Measurements from ENCODE around the gene GNG11.

The GNG11 gene

DNA sequence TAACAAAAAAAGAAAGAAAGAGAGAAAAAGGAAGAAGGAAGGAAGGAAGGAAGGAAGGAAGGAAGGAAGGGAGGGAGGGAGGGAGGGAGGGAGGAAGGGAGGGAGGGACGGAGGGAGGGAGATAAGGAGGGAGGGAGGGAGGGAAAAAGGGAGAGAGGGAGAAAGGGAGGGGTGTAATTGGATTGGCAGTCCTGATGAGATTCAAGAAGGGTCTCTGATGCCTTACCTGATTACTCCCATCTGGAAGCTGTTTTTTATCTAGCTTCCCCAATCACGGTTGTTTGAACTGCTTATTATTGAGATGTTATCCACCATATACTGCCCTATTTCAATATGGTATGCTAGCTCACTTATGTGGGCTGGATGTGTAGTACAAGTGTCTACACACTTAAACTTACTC is 27.3 kb downstream of the GNG11 start:
- no peak for DNase-seq

DNA sequence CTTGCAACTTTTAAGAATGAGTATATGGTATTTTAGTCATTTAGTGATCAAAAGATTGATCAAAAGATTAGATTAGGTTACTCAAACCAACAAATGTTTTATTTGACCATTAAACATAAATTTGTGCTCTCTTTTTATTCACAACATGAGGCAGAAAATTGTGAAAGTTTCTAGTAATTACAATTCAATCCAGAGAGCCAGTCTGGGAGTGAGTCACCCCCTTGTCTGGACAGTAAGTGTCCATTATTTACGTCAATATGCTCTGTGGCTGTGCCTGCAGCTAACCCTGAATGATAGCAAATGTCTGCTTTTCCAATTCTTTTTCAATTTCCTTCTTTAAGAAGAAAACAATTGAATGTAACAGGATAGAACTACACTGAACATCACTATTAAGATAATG is 27.9 kb downstream of the GNG11 start:
- DNase-seq = no peak

DNA sequence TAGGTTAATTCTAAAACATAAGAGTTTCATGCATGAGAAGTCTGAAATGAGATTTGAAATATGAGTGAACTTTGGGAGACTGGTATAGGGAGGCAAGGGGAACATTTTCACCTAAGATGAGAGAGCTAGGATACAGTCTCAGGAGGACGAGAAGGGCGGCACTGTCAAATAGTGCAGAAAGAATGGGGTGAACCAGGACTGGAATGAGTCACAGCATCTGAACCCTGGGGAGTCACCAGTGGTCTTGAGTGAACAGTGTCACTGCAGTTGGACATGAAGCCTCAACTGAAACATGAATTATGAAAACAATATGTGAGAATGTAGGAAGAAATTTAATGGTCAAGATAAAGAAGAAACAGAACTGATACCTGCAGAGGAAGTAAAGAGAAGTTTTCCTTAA is 33.8 kb downstream of the GNG11 start:
- no peak for DNase-seq

DNA sequence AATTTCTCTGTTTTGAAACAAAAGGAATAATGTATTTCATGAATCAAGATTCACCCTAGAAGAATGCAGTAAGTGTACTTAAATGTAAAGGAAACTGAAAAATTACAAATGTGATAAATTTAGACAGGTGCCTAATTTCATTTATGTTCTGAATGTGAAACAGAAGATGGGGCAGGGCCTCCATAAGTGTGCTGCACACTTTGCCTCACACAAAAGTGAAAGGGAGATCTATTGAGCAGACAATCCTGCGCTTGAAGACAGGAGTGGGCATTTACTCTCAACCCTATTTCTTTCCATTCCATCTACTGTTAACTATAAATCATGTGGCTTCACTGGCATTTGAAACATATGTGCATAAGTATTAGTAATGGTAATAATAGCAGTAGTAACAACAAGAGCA is 36.2 kb downstream of the GNG11 start:
- no peak for DNase-seq

DNA sequence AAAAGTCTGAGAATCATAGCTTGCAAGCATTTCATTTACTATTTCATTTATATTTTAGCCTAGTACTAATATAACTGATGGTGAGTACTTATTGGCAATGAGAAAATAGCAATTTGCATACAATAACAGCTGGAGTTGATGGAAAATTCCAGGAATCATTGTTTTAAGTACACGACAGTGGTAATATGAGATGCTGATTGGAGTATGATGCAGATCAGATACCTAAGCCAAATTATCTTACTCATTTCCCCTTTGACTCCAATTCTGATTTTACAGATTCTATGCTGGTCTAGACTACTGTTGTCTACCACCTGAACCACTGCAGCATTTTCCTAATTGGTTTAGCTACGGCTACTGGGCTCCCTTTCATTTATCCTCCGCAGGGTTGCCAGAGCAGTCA is 36.7 kb downstream of the GNG11 start:
- no peak for DNase-seq

DNA sequence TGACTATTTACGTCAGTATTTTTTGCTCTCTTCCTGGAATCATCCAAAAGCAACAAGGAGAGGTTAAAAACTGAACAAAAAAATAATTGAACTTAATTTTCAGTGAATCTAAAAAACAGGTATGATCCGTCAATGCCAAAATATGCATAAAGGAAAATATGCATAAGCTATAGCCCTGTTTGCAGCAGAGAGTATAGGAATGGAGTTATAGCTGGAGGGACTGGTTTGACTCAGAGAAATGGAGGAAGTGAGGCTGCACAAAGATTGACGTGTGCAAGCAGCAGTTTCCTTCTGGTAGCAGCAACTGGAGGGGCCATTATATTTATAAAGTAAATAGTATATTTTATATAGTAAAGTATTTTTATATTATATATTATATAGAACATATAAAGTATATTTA is 37.1 kb downstream of the GNG11 start:
- DNase-seq = no peak

DNA sequence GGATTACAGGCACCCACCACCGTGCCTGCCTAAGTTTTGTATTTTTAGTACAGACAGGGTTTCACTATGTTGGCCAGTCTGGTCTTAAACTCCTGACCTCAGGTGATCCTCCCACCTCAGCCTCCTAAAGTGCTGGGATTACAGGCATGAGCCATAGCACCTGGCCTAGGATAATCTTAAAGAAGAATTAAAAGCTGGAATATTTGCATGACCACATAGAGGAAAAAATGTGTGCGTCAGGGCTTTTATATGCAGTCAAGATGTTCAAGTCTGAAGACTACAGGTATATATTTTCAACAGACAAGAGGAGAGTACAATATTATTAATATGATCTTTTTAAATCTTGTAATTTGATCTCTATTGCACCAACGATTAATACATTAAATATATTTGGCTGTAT is 39.5 kb downstream of the GNG11 start:
- no peak for DNase-seq

DNA sequence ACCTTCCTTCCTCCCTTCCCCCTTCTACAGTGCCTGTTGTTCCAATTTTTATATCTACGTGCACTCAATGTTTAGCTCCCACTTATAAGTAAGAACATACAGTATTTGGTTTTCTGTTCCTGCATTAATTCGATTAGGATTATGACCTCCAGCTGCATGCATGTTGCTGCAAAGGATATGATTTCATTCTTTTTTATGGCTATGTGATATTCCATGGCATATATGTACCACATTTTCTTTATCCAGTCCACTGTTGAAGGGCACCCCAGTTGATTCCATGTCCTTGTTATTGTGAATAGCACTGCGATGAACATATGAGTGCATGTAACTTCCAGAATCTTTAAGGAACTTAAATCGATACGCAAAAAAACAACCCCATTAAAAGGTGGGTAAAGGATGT is 42.7 kb downstream of the GNG11 start:
- no peak for DNase-seq

DNA sequence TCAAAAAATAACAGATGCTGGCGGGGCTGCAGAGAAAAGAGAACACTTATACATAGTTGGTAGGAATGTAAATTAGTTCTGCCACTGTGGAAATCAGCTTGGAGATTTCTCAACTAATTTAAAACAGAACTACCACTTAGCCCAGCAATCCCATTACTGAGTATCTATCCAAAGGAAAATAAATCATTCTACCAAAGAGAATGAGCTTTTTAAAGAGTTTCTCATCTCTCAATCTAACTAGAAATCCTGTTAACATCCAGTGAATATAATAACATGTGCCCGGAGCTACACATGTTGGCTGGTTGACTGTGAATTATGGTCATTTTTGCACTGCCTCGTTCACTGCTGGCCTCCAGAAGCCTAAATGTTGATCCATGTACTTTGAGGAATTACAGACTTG is 43.3 kb downstream of the GNG11 start:
- DNase-seq = no peak

DNA sequence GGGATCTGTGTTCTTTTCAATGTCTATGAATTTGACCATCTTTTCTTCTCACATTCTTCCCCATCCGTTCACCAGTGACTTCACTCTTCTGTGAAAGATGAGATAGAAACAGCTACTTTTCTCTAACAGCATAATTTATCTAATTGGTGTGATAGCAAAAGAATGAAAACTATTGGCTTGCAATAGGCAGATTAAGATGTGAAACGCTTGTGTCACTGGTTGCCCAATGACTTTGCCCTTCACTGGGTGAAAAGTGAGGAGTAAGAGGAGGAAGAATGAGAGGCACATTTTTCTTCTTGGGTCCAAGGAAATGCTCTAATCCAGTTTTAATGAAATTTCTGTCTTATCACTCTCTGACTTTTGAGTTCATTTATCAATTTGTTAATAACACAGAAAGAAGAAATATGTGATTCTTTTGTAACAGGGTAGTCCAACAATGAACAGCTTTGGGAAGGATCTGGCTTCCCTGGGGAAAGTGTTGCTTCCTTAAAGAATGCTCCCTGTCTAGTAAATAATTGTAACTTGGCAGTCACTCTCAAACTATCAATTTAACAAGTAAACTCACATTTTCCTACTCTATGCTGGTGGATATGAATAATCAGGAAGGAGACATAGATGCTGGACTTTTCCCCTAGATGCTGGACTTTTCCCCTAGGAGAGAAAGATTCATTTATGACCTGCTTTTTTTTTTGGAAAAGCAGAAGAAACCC is 47.5 kb downstream of the GNG11 start:
- no peak for DNase-seq

DNA sequence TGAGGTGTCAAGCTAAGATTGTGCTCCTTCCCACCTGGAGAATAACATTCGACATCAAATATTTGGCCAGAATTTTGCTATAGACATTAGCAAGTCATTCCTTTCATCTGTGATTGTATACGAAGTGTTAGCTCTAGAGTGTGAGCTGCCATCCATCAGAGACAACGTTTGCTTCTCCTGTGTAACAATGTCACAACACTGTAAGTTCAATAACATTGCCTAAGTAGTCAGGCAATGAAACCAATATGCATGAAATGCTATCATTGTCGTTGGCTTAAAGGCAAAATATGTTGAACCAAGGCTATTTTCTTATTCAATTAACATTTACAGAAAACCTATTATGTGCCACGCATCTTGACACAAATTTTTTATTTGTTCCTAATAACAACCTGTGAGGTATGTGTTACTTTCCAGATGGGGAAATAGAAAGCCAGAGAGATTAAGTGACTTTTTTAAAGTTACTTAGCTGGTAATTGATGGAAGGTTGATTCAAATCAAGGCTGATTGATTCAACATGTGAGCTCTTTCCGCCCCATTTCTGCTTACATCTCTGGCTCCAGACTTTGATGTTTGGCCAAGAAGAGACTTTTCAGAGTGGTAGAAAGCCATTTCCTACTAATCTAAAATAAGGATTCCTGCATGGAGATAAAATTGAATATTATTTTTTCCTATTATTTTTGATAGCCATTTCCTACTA is 50.6 kb downstream of the GNG11 start:
- no peak for DNase-seq

DNA sequence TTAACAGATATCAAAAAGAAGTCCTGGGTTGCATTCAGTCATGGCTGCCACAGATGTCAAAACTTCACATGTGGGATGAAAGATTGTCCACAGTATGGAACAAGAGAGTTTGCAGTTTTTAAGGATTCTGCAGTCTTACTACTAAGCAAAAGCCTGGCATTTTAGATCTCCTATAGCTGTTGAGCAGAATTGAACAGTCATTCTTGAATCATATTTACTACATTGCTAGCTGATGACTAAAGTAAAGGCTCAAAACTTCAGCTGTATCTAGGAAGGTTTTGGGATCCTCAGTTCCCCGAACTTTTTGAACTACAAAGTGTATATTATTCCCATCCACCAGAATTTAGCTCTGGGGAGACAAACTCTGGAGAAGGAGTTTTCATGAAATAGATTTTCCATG is 51.6 kb downstream of the GNG11 start:
- no peak for DNase-seq

DNA sequence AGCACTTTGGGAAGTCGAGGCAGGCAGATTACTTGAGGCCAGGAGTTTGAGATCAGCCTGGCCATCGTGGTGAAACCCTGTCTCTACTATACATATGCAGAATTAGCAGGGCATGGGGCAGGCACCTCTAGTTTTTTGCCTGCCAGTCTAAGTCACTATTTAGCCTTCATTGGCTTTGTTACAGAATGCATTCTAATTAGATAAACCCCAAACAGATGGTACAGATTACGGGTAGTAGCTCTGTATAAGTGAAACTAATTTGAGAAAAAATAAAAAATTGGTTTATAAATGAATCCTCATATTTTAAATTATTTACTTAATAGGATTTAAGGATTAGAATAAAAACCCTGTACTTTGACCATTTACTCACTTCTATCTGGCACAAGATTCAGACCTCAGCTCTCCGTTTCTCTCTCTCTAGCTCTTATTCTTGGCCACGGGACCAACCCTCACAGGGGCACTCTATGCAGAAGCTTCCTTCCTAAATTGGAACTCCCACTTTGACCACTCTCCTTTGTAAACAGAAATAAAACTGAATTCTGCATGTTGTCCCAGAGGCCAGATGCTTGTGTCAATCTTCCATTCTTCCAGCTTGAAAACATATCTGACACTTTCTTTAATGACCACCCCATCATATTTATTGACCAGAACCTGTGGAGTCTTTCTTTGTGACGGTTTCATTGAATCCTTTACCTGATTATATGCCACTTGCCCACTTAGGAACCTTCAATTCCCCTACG is 55.8 kb downstream of the GNG11 start:
- DNase-seq = no peak
